Measurements from ENCODE around the gene TSPAN18.

TSPAN18 gene

DNA sequence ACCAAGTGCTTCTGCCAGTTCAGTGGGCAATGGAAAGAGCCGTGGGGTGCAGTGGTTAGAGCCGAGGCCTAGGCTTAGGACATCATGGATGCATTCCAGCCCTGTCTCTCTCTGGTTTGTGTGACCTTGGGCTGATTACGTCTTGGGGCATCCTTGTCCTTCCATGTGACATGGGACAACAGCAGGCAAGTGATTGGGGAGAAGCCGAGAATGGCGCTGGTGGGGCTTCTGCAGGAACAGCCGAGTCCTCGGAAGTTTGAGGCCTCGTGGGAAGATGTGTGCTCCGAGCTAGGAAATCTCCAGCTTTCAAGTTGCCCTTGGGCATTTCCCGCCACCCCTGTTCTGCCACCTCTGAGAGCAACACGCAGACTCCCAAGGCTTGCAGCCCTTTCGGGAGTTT lies 16.6 kb downstream of the TSPAN18 start:
- no peak overlapping the region for H3K4me3 ChIP-seq (ENCODE audit: low read depth, low read length)
- no peak for DNase-seq (ENCODE audit: low read depth)
- TF ChIP-seq CTCF (IDR thresholded peaks at IDR 0.05; ENCODE audit: low read depth, low read length, missing control alignments) = no peak

GRCh38 chr11:44743959-44744557 lies 17.3 kb downstream of the TSPAN18 start:
- no peak for TF ChIP-seq CTCF (IDR thresholded peaks at IDR 0.05; ENCODE audit: low read depth, low read length, missing control alignments)
- no peak overlapping the region for H3K4me3 ChIP-seq (ENCODE audit: low read depth, low read length)
- DNase-seq (ENCODE audit: low read depth) = no peak

DNA sequence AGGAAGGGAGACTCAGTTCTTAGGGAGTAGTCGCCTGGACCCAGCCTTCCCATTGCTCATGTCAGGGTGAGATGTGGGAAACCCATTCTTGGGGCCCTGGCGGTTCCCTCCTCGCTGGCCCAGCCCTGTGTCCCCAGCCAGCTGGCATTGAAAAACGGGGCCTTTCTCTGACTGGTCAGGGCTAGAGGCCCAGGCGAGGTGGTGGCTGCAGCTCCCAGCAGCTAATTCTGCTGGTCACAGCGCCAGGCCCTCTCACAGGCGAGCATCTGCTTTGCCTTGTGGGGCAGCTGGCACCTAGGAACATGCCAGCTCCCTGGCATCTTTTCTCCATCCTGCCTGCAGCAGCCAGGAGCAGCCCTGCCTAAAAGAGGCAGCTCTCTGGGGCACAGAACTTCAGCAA lies 20.1 kb downstream of the TSPAN18 start:
- H3K4me3 ChIP-seq (ENCODE audit: low read depth, low read length) = no peak overlapping the region
- TF ChIP-seq CTCF (IDR thresholded peaks at IDR 0.05; ENCODE audit: low read depth, low read length, missing control alignments) = no peak
- no peak for DNase-seq (ENCODE audit: low read depth)

DNA sequence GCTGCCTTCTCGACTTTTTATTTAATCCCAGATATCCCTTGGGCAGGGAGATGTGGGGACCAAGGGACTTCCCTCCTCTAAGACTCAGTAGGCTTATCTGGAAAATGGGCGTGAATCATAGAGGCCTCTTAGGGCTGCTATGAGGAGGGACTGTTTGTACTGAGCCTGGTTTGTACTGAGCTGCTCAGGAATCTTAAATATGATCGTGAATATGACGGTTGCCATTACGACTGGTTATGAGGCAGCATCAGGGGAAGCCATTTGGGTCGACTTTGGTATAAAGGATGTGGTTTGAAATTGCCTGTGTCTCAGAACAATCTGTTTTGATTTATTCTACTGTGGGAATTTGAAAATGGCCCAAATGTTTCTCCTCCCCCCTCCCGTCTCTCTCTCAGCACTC lies 20.6 kb downstream of the TSPAN18 start:
- no peak for TF ChIP-seq CTCF (IDR thresholded peaks at IDR 0.05; ENCODE audit: low read depth, low read length, missing control alignments)
- DNase-seq (ENCODE audit: low read depth) = no peak
- no peak overlapping the region for H3K4me3 ChIP-seq (ENCODE audit: low read depth, low read length)

GRCh38 chr11:44747836-44748235 lies 21.1 kb downstream of the TSPAN18 start:
- no peak for DNase-seq (ENCODE audit: low read depth)
- no peak overlapping the region for H3K4me3 ChIP-seq (ENCODE audit: low read depth, low read length)
- TF ChIP-seq CTCF (IDR thresholded peaks at IDR 0.05; ENCODE audit: low read depth, low read length, missing control alignments) = no peak

DNA sequence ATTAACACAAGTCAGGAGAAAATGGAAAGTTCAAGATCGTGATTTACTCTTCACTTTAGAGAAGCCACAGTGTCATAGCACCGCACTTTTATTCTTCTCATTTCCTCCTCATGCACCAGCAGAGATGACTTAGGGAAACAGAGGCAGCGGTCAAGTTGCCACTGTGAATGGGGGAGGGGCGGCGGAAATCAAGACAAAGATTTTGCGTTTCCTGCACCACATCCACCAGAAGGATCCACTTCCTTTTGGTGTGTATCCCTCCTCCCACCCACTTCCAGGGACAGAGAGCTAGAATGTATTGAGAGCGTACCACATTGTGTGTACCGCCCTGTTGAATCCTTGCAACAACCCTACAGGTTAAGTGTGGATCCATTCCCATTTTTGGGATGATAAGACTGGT lies 21.8 kb downstream of the TSPAN18 start:
- no peak overlapping the region for H3K4me3 ChIP-seq (ENCODE audit: low read depth, low read length)
- no peak for TF ChIP-seq CTCF (IDR thresholded peaks at IDR 0.05; ENCODE audit: low read depth, low read length, missing control alignments)
- DNase-seq (ENCODE audit: low read depth) = no peak

DNA sequence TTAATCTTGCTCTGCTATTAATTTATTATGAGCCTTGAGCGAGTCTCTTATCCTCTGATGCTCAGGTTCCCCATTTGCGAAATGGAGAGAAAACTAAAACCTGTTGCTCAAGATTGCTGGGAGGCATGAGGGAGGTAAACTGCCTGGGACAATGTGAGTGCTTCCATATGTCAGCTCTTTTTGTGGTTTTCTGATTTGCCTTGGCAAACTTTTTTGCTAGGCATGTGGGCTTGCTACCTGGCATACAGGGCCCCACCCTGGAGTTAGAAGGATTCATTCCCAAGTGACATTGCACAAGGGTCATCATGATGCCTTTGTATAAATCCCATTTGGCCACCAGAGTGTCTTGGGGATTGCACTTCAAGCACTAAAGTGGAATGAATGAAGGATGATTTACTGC lies 22.4 kb downstream of the TSPAN18 start:
- DNase-seq (ENCODE audit: low read depth) = no peak
- no peak overlapping the region for H3K4me3 ChIP-seq (ENCODE audit: low read depth, low read length)

More for the DNA sequence above, 22.4 kb downstream of the TSPAN18 start:
- TF ChIP-seq CTCF (IDR thresholded peaks at IDR 0.05; ENCODE audit: low read depth, low read length, missing control alignments) = no peak
